B cell (primary cell): ENCODE measurements around the gene NFKBIZ. TPM values are rescaled to one million over a fixed set of nuclear protein-coding genes. Genes with fewer than 3 reads are reported as not detected.

ENCODE experiments used
- ATAC-seq: fragments of 200-7000 bp; cut with Tn5 transposase; one replicate; pipeline ENCODE4 v1.10.0; 2021; ENCODE audit warnings: low read depth, mild to moderate bottlenecking, moderate number of reproducible peaks, moderate library complexity
- CTCF ChIA-PET: fragments of 350-600 bp; sonication (Branson Sonifier 250); formaldehyde crosslinking; loops from one replicate; lab custom pipeline; 2021; ENCODE audit warnings: antibody characterized with exemption, inconsistent platforms; lab: Charles Lee
- POLR2A ChIA-PET: fragments of 350-600 bp; sonication (Branson Sonifier 250); formaldehyde crosslinking; loops from one replicate; lab custom pipeline; 2021; ENCODE audit warnings: antibody characterized with exemption; lab: Charles Lee
- DNase-seq: peaks from one replicate; pipeline ENCODE4 v3.0.0; 2013
- H2AFZ ChIP-seq: 2 replicates; pipeline ENCODE4 v1.6.1; 2012; ENCODE audit warnings: mild to moderate bottlenecking, low read depth, low read length; ENCODE audit not compliant: insufficient read depth, poor library complexity, severe bottlenecking
- H3K27ac ChIP-seq, 2 donors: 1 replicate in 1 of 2; 2 replicates in 1 of 2; pipeline ENCODE4 v1.5.1; 2012 to 2013; ENCODE audit warnings: low read length in 2 of 2, mild to moderate bottlenecking in 2 of 2, moderate library complexity in 1 of 2
- H3K27me3 ChIP-seq, 4 experiments: fragments of 200-600 bp in 1 of 4; sonication (generic) in 1 of 4; replicated peaks in 1 of 4; 1 replicate in 2 of 4; 2 replicates in 2 of 4; pipeline versions ENCODE4 v1.6.1 to v1.7.0; 2013 to 2016; ENCODE audit warnings: low read length in 3 of 4, mild to moderate bottlenecking in 2 of 4, mixed read lengths in 1 of 4, moderate library complexity in 1 of 4; ENCODE audit not compliant: insufficient read depth in 4 of 4, control insufficient read depth in 3 of 4; ENCODE audit errors: control extremely low read depth in 1 of 4
- H3K36me3 ChIP-seq, 2 experiments: replicated peaks in 1 of 2; 1 replicate in 1 of 2; 2 replicates in 1 of 2; pipeline versions ENCODE4 v1.6.1 to v1.7.1; 2013; ENCODE audit warnings: low read length in 1 of 2; ENCODE audit not compliant: insufficient read depth in 2 of 2, control insufficient read depth in 1 of 2; ENCODE audit errors: control extremely low read depth in 1 of 2, extremely low read depth in 1 of 2
- H3K4me1 ChIP-seq, 2 donors: fragments of 200-600 bp in 1 of 2; sonication (generic) in 1 of 2; 1 replicate in 1 of 2; 2 replicates in 1 of 2; pipeline versions ENCODE4 v1.5.1 to v1.6.1; 2013 to 2017; ENCODE audit warnings: low read length in 2 of 2; ENCODE audit not compliant: control insufficient read depth in 2 of 2, insufficient read depth in 2 of 2
- H3K4me2 ChIP-seq: replicated peaks from 2 replicates; pipeline ENCODE3; 2012; ENCODE audit warnings: mild to moderate bottlenecking, low read depth, low read length; ENCODE audit not compliant: poor library complexity, severe bottlenecking
- H3K4me3 ChIP-seq, 5 experiments: fragments of 200-600 bp in 1 of 5; sonication (generic) in 1 of 5; 1 replicate in 3 of 5; 2 replicates in 2 of 5; pipeline versions ENCODE4 v1.5.1 to v1.7.0; 2011 to 2016; ENCODE audit warnings: low read length in 4 of 5, mild to moderate bottlenecking in 4 of 5, low read depth in 2 of 5, control low read depth in 1 of 5, moderate library complexity in 1 of 5; ENCODE audit not compliant: insufficient read depth in 1 of 5; ENCODE audit errors: control extremely low read depth in 1 of 5, extremely low read depth in 1 of 5
- H3K79me2 ChIP-seq: fragments of 200-600 bp; sonication (generic); one replicate; pipeline ENCODE4 v1.6.0; 2016; ENCODE audit warnings: low read length; ENCODE audit not compliant: control insufficient read depth, insufficient read depth
- H3K9ac ChIP-seq: fragments of 200-600 bp; sonication (generic); 2 replicates; pipeline ENCODE4 v1.6.1; 2017; ENCODE audit warnings: mild to moderate bottlenecking, low read length, moderate library complexity
- H3K9me3 ChIP-seq, 3 donors: one replicate each; pipeline versions ENCODE4 v1.6.1 to v1.7.1; 2013; ENCODE audit warnings: low read length in 2 of 3; ENCODE audit not compliant: control insufficient read depth in 2 of 3, insufficient read depth in 1 of 3; ENCODE audit errors: control extremely low read depth in 1 of 3
- H4K20me1 ChIP-seq: 2 replicates; pipeline ENCODE4 v1.6.0; 2012; ENCODE audit warnings: mild to moderate bottlenecking, low read length; ENCODE audit not compliant: insufficient read depth, control insufficient read depth, poor library complexity, severe bottlenecking
- H3K27ac Mint-ChIP-seq: one replicate; pipeline ENCODE4 v1.8.0; 2021; ENCODE audit warnings: mixed read lengths
- H3K27me3 Mint-ChIP-seq: one replicate; pipeline ENCODE4 v1.8.0; 2021; ENCODE audit warnings: mixed read lengths
- H3K4me1 Mint-ChIP-seq: one replicate; pipeline ENCODE4 v1.8.0; 2021; ENCODE audit warnings: mixed read lengths
- H3K4me3 Mint-ChIP-seq: one replicate; pipeline ENCODE4 v1.8.0; 2021; ENCODE audit warnings: mixed read lengths
- H3K9me3 Mint-ChIP-seq: one replicate; pipeline ENCODE4 v1.8.0; 2022; ENCODE audit warnings: mixed read lengths; ENCODE audit not compliant: insufficient read depth
- CTCF ChIP-seq: fragments of 200-600 bp; IDR thresholded peaks from one replicate; pipeline ENCODE4 v1.8.0; 2022; ENCODE audit warnings: antibody characterized with exemption, mild to moderate bottlenecking
- EZH2 ChIP-seq: IDR thresholded peaks from 2 replicates; pipeline ENCODE4 v1.6.1; 2012; ENCODE audit warnings: borderline replicate concordance, low read depth, mild to moderate bottlenecking, moderate library complexity, low read length; ENCODE audit not compliant: insufficient read depth, poor library complexity, severe bottlenecking
- WGBS: methylation state at CpG from one replicate; pipeline ENCODE4 v1.1.5; 2013; ENCODE audit warnings: missing lambda C conversion rate; ENCODE audit not compliant: insufficient coverage; 5-methylcytosine and 5-hydroxymethylcytosine counted together
- intact Hi-C: fragments of 100-400 bp; cut with micrococcal nuclease; formaldehyde crosslinking; loops from one replicate; pipeline ENCODE4 v1.10.0; 2022
- polyA plus RNA-seq: library from polyadenylated mRNA; depleted of rRNA; stranded (reverse); fragments of >200 nt; gene quantifications from 2 replicates; pipeline ENCODE4 v1.2.3, GENCODE V29; 2012
- total RNA-seq, 2 donors: library from RNA; stranded (reverse); fragments of 120-200 nt in 1 of 2; gene quantifications; 1 replicate in 1 of 2; 2 replicates in 1 of 2; pipeline versions ENCODE4 v1.2.3 to v1.2.4, GENCODE V29; 2013 to 2022

NFKBIZ gene
- total and polyA plus RNA-seq, 2 donors (not counting 1 experiment from before 2014, with no cell fraction given) = 114 to 157 TPM

- peaks cover 0 to 2% (median 0%) of the 10 kb centered on the region in 3 donors for H3K9me3 ChIP-seq
- no peaks in the 10 kb centered on the region for H3K9me3 Mint-ChIP-seq
- POLR2A ChIA-PET = interaction anchor here (1.4 kb wide), 1 partner anchor 36 kb away, joined by 9 read pairs; no protein-coding TSS in a partner anchor
- no peaks in the 10 kb centered on the region for H3K79me2 ChIP-seq
- H3K4me2 ChIP-seq = no peak overlapping the region
- no CpG with 5 or more reads among the region's 1 CpG for WGBS
- H2AFZ ChIP-seq = peak overlapping the region; percentile 23
- H3K36me3 ChIP-seq = no peaks in the 10 kb centered on the region
- no peak overlapping the region for H3K9ac ChIP-seq
- H3K27me3 Mint-ChIP-seq = no peaks in the 10 kb centered on the region
- ATAC-seq (no peak), DNase-seq (no peak)
- H3K27me3 ChIP-seq = no peaks in the 10 kb centered on the region
- CTCF ChIA-PET = interaction anchor here (0.6 to 2.4 kb wide), 4 partner anchors 36 to 1413 kb away, joined by 3 to 10 read pairs (median 6); no protein-coding TSS in a partner anchor
- H3K27ac ChIP-seq = no peak overlapping the region
- TF ChIP-seq EZH2 = no peak
- TF ChIP-seq CTCF = no peak
- peaks cover 36% of the 10 kb centered on the region for H3K4me1 Mint-ChIP-seq
- peaks cover 29 to 32% of the 10 kb centered on the region in 2 donors for H3K4me1 ChIP-seq
- H3K4me3 ChIP-seq = no peak overlapping the region
- H3K4me3 Mint-ChIP-seq = no peak overlapping the region
- H3K27ac Mint-ChIP-seq = peak overlapping the region; percentile 74
- intact Hi-C loops = no loop called here
- H4K20me1 ChIP-seq = no peaks in the 10 kb centered on the region
Observed at GRCh38 chr3:101900316-101900715, 51.0 kb downstream of the NFKBIZ start.

- Histone ChIP-seq H3K27me3 (no peaks in the 10 kb centered on the region), H3K9me3 (peaks cover 0 to 2% (median 0%) of the 10 kb centered on the region in 3 donors), H3K79me2 (no peaks in the 10 kb centered on the region), H3K36me3 (no peaks in the 10 kb centered on the region), H3K9ac (no peak overlapping the region), H3K27ac (no peak overlapping the region), H3K4me1 (peaks cover 29 to 32% of the 10 kb centered on the region in 2 donors), H3K4me3 (no peak overlapping the region), H2AFZ (peak overlapping the region; percentile 23), H4K20me1 (no peaks in the 10 kb centered on the region), H3K4me2 (no peak overlapping the region)
- Mint-ChIP-seq H3K27me3 (no peaks in the 10 kb centered on the region), H3K4me1 (peaks cover 36% of the 10 kb centered on the region), H3K4me3 (no peak overlapping the region), H3K27ac (peak overlapping the region; percentile 74), H3K9me3 (no peaks in the 10 kb centered on the region)
- 100% methylated on average over 2 of the region's 2 CpGs for WGBS
- ChIA-PET CTCF (interaction anchor here (0.6 to 2.4 kb wide), 5 partner anchors 35 to 1414 kb away, joined by 3 to 10 read pairs (median 7); no protein-coding TSS in a partner anchor), POLR2A (interaction anchor here (1.4 kb wide), 1 partner anchor 35 kb away, joined by 9 read pairs; no protein-coding TSS in a partner anchor)
- TF ChIP-seq EZH2 = no peak
- TF ChIP-seq CTCF = no peak
- DNase-seq = no peak
- no peak for ATAC-seq
- intact Hi-C loops = no loop called here
Observed at GRCh38 chr3:101900736-101901135, 51.4 kb downstream of the NFKBIZ start.
